ENCODE data around the gene PITPNM3. TPM values are rescaled to one million over a fixed set of nuclear protein-coding genes. Genes with fewer than 3 reads are reported as not detected.

Gene PITPNM3
- total and polyA plus RNA-seq, 2 of the 13 experiments (the other 11 are each of a cell fraction or from before 2014, with no cell fraction given) = 0.13 to 0.29 TPM

- TF ChIP-seq KLF13 (CRISPR knock-in tag; IDR thresholded peaks at IDR 0.05) (no peak), ZSCAN22 (CRISPR knock-in tag; IDR thresholded peaks at IDR 0.05) (no peak), PRMT3 (CRISPR knock-in tag; IDR thresholded peaks at IDR 0.05; ENCODE audit: borderline replicate concordance, low read depth) (no peak), HDAC6 (IDR thresholded peaks at IDR 0.05; ENCODE audit: low read depth, low read length) (no peak), ISX (CRISPR knock-in tag; conservative IDR thresholded peaks at IDR 0.05) (no peak), ZNF768 (CRISPR knock-in tag; IDR thresholded peaks at IDR 0.05) (peak; percentile 49; the same call in 1 of the 2 replicates), MAFK (conservative IDR thresholded peaks at IDR 0.05 in 1 of 2, IDR thresholded peaks at IDR 0.05 in 1 of 2; ENCODE audit: low read length in 2 of 2) (no peak), TSC22D2 (CRISPR knock-in tag; IDR thresholded peaks at IDR 0.05; ENCODE audit: borderline replicate concordance) (no peak), NFE2L1 (CRISPR knock-in tag; IDR thresholded peaks at IDR 0.05; ENCODE audit: borderline replicate concordance) (no peak), ZNF451 (CRISPR knock-in tag; IDR thresholded peaks at IDR 0.05) (0 out of 2 replicates have a peak, but pooled peaks have one; percentile 78), ZNF780A (CRISPR knock-in tag; IDR thresholded peaks at IDR 0.05) (peak; percentile 56), ZNF619 (CRISPR knock-in tag; IDR thresholded peaks at IDR 0.05) (no peak), IRF9 (CRISPR knock-in tag; IDR thresholded peaks at IDR 0.05; ENCODE audit: borderline replicate concordance) (no peak; the same call in 1 of the 2 replicates), ZNF546 (CRISPR knock-in tag; conservative IDR thresholded peaks at IDR 0.05) (peak; percentile 81; the same call in 1 of the 2 replicates), CEBPB (IDR thresholded peaks at IDR 0.05; ENCODE audit: borderline replicate concordance, low read depth, low read length) (no peak), SKI (IDR thresholded peaks at IDR 0.05; ENCODE audit: partially characterized antibody) (no peak), CREB3 (CRISPR knock-in tag; IDR thresholded peaks at IDR 0.05) (no peak), MED13 (CRISPR knock-in tag; IDR thresholded peaks at IDR 0.05) (no peak), LCORL (IDR thresholded peaks at IDR 0.05) (no peak), LCORL (CRISPR knock-in tag; IDR thresholded peaks at IDR 0.05) (no peak), ELF1 (CRISPR knock-in tag; IDR thresholded peaks at IDR 0.05) (peak; percentile 71)
- TF ChIP-seq, protein P1, sequence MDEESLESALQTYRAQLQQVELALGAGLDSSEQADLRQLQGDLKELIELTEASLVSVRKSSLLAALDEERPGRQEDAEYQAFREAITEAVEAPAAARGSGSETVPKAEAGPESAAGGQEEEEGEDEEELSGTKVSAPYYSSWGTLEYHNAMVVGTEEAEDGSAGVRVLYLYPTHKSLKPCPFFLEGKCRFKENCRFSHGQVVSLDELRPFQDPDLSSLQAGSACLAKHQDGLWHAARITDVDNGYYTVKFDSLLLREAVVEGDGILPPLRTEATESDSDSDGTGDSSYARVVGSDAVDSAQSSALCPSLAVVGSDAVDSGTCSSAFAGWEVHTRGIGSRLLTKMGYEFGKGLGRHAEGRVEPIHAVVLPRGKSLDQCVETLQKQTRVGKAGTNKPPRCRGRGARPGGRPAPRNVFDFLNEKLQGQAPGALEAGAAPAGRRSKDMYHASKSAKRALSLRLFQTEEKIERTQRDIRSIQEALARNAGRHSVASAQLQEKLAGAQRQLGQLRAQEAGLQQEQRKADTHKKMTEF (CRISPR knock-in tag; IDR thresholded peaks at IDR 0.05) = peak; percentile 70
- TF ChIP-seq, protein P2, sequence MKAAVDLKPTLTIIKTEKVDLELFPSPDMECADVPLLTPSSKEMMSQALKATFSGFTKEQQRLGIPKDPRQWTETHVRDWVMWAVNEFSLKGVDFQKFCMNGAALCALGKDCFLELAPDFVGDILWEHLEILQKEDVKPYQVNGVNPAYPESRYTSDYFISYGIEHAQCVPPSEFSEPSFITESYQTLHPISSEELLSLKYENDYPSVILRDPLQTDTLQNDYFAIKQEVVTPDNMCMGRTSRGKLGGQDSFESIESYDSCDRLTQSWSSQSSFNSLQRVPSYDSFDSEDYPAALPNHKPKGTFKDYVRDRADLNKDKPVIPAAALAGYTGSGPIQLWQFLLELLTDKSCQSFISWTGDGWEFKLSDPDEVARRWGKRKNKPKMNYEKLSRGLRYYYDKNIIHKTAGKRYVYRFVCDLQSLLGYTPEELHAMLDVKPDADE (CRISPR knock-in tag; IDR thresholded peaks at IDR 0.05) = no peak; the same call in 1 of the 2 replicates
- TF ChIP-seq, protein P3, sequence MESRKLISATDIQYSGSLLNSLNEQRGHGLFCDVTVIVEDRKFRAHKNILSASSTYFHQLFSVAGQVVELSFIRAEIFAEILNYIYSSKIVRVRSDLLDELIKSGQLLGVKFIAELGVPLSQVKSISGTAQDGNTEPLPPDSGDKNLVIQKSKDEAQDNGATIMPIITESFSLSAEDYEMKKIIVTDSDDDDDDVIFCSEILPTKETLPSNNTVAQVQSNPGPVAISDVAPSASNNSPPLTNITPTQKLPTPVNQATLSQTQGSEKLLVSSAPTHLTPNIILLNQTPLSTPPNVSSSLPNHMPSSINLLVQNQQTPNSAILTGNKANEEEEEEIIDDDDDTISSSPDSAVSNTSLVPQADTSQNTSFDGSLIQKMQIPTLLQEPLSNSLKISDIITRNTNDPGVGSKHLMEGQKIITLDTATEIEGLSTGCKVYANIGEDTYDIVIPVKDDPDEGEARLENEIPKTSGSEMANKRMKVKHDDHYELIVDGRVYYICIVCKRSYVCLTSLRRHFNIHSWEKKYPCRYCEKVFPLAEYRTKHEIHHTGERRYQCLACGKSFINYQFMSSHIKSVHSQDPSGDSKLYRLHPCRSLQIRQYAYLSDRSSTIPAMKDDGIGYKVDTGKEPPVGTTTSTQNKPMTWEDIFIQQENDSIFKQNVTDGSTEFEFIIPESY (CRISPR knock-in tag; IDR thresholded peaks at IDR 0.05) = no peak
Measured at GRCh38 chr17:6443692-6444570, 112.4 kb downstream of the PITPNM3 start, which contains the start of gene PIMREG (continued).

Data from HepG2 (cell line).